ENCODE measurements around the gene DUOX1.

- TF ChIP-seq EZH2 (IDR thresholded peaks at IDR 0.05; ENCODE audit: insufficient read depth, poor library complexity, severe bottlenecking) (peak; percentile 53), EZH2phosphoT487 (IDR thresholded peaks at IDR 0.05; ENCODE audit: insufficient read depth, low read depth) (peak; percentile 21; the same call in 1 of the 2 replicates)
Measured at GRCh38 chr15:45112591-45113379, 17.0 kb upstream of the DUOX1 start.

Data from GM23248 (cell line).